Measurements from ENCODE around the gene MYO16.
"Not testable (repeated sequence)": the region's sequence is repeated elsewhere in the genome, so short reads cannot be mapped to it uniquely, and the experiment has no call there.

The MYO16 gene

DNA sequence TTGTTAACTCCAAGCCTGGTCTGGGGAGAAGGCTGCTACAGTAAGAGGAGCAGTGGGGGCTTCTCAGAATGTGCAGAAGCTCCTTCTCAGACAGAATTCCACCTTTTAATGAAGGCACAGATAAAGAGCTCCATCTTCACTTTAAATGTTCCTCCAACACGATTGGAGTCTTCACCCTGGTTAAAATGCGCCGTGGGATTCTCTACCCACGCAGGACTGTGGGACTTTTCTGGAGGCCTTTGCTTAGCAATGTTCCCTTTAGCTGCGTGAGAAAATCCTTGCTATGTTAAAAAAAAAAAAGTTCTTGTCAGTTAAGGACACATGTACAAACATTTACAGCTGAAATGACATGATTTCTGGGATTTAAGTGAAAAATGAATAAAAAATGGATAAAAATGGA lies 546.3 kb downstream of the MYO16 start:
- DNase-seq (ENCODE audit: low read depth in 4 of 4, low spot score in 1 of 4) = no peak

DNA sequence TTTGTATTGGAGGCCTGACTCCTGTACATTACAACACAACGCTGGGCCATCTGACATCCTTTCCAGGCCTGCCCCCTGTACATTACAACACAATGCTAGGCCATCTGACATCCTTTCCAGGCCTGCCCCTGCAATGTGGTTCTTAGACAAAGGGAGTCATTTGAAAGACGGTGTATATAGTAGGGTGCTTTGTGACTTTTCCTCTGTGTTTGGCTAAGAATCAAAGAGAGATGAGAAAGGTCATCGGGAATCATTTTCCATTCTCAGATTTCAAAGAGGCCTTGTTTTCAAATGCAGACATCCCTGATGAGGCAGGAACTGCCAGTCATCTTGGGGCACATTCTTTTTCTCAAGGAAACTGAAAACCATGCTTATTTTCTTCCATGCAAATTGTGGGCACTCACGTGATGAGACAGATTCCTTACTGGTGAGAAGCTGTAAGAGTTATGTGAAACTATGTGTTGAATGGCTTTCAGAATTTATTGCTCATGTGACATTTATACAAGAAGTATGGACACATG lies 551.6 kb downstream of the MYO16 start:
- no peak for DNase-seq (ENCODE audit: low read depth in 4 of 4, low spot score in 1 of 4)

DNA sequence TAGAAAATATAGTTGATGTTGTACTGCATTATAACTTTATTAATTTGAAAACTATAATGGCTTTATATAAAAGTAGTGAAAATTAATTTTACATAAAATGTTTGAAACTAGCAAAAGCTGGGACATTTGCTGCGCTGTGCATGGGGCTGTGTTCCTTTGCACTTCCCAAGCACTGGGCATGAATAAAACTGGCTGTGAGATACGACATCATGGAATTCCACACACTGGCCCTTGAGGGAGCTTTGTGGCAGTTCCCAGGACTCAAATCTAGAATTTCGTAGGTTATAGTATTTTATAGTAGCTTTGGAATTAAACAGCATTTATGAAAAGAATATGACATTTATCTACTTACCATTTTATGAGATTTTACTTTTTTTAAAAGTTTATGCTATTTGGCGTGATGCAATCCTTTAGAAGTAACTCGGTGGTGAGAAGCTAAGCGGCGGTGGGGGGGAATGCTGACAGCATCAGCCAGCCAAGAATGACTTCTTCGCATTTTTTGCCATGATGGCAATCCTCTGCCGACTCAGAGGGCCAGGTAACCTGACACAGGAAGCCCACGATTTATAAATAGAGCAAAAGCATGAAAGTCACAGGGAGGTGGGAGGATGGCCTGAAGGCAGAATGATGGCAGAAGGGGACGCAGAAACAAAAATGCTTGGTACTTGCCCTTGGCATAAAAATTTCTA lies 553.5 kb downstream of the MYO16 start:
- no peak for DNase-seq (ENCODE audit: low read depth in 4 of 4, low spot score in 1 of 4)

DNA sequence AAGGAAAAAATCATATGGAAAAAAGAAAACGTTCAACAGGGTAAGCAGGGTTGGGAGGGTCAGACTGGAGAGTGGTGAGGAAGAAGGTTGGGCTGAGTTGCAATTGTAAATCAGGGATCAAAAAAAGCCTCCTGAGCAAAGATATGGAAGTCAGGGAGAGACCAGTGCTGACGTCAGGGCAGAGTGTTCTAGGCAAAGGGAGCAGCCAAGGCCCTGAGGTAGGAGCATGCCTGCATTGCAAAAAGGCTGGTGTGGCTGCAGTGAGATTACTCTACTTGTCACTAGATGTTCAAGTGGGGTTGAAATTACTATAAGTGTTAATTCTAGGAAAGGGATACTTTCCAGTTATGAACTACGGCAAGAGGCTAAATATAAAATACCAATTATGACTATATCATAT lies 562.0 kb downstream of the MYO16 start:
- DNase-seq (ENCODE audit: low read depth in 4 of 4, low spot score in 1 of 4) = no peak

DNA sequence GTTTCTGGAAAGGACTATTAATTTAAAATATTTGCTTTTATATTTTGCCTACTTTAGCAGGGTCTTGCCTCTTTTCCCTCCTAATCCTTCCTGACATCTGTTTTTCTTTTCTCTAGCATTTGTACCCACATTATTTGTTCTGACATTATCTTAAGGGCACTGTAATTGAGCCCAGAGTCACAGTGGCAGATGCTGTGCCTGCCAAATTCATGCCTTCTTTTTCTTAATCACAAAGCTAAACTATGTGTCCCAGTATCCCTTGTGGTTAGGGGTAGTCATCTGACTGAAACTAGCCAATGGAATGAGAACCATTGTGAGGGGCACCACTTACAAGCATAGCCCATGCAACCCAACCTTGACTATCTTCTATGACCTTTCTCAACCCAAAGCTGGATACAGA lies 562.9 kb downstream of the MYO16 start:
- DNase-seq (ENCODE audit: low read depth in 4 of 4, low spot score in 1 of 4) = no peak

DNA sequence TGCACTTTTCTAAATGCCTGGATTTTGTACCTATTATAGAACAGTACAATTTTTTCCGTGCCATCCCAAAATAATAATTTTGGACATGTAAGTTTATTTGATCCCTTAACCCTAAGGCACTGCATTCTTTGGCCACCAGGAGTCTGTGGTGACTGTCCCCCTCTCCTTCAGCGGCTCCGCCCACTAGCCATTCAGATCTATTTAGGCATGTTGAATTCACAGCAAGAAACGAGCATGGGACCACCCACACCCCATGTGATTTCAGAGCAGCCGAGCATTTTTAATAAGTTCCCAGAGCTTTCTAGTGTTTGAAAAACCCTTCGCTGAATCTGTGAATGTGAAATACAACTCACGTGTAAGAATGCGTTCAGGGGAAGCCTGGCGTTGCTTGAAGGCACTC lies 567.5 kb downstream of the MYO16 start:
- no peak for DNase-seq (ENCODE audit: low read depth in 4 of 4, low spot score in 1 of 4)

DNA sequence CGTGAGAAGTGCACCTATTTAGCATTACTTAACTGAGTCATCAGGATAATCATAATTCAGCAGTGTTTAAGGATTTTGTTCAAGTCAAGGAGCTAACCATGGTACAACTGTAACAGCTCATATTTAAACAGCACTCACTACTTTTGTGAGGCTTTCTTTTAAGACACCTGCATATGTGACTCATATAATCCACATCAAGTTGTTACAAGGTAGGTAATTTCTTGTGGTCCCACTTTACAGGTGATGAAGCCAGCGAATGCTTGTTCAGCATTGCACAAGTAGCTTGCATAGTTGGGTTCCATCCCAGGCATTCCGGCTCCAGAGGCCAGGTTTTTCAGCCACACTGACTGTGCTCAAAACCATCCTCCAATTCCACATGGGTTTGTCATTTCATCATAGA lies 569.2 kb downstream of the MYO16 start:
- no peak for DNase-seq (ENCODE audit: low read depth in 4 of 4, low spot score in 1 of 4)

DNA sequence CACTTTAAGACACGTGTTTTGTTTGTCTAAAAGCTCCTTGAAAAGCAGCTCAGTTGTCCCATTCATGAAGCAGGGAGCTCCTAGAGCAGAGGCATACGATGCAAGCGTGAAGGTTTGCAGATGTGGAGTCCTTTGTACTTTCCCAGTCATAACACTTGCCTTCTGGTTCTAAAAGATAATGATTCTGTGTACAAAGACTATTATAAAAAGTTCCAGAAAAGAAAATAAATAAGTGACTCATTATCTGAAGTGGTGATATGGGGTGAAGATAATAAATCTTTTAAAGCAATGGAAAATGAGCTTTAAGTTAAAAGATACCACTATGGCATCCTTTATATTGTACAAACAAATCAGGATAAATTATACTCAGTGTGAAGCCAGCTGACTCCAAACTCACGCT lies 569.9 kb downstream of the MYO16 start:
- no peak for DNase-seq (ENCODE audit: low read depth in 4 of 4, low spot score in 1 of 4)

DNA sequence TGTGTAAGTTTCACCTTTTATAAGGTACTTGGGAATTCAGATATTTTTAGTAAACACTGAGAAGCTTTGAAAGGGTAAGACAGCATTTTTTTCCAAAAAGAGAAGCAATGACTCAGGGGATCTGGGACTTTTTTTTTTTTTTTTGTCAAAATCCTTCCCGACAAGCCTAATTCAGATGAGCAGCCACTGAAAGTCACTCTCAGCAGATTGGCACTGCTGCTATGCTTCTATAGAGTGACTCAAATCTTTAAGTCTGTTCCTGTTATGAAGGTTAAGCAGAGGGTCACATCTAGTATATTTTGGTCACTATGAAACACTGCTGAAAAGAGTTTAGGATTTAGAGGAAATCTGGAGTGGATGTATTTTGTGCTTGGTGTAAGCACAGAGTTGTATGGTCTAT lies 571.1 kb downstream of the MYO16 start:
- DNase-seq (ENCODE audit: low read depth in 4 of 4, low spot score in 1 of 4) = no peak

DNA sequence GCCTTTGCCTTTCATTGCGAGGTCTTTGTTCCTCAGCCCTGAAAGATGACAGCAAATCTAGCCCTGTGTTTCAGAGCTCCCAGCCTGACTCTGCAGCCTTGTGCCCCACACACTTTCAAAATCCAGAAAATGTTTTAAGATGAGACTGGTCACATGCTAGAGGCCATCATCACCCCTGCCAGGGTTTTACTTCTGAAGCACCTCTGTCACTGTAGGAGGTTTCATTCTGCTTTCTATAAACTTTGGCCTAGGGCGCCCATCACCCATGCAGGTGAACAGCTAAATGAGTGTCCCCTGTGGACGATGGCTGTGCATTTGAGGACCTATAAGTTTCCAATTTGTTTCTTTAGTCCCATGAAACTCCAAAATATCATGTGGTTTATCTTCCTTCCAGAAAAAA lies 574.2 kb downstream of the MYO16 start:
- DNase-seq (ENCODE audit: low read depth in 4 of 4, low spot score in 1 of 4) = no peak

DNA sequence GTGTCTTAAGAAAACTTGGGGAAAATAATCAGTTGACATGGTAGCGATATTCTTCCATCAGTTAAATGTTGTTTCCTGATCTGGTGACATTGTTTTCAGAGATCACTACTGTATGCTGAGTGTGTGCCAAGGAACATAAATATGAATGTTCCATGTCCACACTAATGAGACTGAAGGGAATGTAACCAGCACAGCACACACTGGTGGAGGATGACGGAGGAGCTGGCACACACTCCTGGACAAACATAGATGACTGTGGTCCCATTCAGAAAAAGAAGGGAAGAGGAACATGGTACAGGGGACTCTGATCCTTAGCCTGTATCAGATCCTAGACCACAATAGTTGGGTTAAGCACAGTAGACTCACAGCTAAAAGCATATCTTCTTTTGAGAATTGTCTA lies 574.8 kb downstream of the MYO16 start:
- no peak for DNase-seq (ENCODE audit: low read depth in 4 of 4, low spot score in 1 of 4)

DNA sequence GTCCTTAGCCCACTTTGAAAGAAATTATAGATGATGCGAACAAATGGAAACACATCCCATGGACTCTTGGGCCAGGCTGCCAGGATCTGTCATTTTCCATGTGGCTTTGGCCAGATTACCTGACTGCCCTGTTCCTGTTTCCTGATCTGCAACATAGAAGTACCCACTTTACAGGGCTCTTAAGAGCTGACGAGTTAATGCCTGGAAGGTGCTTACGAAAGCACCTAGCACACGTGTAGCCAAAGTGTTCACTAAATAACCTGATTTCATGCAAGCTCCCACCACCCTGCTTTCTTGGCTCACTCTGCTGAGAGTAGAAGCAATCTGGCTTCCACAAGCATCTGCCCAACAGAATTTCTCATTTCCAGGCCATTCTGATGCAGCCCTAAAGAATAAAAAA lies 575.2 kb downstream of the MYO16 start:
- no peak for DNase-seq (ENCODE audit: low read depth in 4 of 4, low spot score in 1 of 4)

DNA sequence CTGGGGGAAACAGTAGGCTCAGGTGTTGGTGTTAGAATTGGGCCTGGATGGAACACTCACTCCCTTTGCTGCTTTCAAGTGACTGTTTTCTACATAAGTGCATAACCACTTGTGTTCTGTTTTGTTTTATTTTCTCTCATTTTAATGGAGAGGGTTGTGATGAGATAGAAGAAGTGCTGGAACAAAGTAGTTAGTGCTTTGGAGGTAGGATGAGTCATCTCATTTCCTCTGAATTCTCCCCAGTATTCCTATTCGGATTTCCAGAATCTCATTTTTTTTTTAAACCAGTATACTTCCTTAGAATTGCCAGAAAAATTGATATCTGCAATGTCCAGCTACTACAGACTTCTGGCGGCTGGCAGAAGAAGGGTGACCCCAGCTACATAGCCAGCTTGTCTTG lies 575.9 kb downstream of the MYO16 start:
- DNase-seq (ENCODE audit: low read depth in 4 of 4, low spot score in 1 of 4) = no peak

DNA sequence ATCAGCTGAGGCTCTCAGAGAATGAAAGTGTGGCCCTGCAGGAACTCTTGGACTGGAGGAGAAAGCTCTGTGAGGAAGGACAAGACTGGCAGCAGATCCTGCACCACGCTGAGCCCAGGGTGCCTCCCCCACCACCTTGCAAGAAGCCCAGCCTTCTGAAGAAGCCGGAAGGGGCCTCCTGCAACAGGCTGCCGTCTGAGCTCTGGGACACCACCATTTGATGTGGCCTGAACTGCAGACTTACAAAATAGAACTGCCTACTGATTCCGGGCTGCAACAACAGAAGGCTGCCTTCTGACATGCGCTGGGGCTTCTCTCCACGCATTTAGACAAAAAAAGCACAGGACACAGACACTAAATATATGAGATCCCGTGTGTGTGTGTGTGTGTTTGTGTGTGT lies 577.2 kb downstream of the MYO16 start:
- DNase-seq (ENCODE audit: low read depth in 4 of 4, low spot score in 1 of 4) = no peak

DNA sequence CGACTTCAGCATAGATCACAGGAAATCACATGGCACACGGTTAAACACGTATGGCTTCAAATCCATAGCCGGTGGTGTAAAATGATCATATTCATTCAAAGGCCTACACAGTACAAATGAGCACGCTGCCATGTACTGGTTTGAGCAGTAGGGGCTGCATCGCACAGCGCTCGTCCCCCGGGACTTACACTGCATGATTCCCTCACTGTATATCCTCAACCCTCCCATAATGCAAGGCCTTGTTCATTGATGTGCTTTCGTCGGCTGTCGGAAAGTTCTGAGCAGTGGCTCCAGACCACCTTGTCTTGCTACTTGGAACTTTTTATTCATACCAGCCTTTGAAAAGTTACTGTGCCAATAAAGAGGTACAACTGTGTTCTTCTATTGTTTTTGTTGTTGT lies 578.2 kb downstream of the MYO16 start:
- DNase-seq (ENCODE audit: low read depth in 4 of 4, low spot score in 1 of 4) = no peak

DNA sequence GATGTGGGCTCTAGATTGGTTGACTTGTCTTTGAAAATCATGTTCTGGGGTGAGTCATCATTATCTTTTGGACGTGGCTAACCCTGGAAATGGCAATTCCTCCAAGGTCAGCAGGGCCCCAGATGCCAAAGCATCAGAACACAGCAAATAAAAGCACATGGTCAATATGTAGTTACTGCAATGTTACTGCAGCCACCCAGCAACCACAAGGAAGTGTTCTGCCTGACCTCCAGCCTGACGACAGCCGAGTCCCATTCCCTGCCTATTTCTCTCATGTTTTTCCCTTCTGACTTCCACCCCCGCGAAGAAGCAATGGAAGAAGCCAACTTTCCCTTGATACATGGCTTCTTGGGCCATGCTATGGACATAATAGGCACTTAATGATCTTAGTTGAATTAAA lies 579.1 kb downstream of the MYO16 start:
- no peak for DNase-seq (ENCODE audit: low read depth in 4 of 4, low spot score in 1 of 4)

DNA sequence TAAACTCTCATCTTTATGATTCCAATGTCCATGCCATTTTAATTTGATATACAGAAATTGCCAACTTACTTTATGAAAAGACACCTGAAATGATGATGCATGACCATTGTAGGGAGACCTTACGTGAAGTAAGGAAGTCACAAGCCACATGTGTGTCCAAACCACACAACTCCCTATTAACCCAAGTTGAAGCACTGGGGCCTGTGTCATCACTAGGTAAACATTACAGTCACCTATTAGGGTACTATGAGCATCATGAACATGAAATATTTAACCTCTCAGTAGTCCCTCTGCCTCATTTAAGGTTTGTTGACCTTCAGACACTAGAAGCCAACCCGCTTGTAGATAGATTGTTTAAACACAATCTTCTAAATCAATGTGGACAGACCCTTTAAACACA lies 580.1 kb downstream of the MYO16 start:
- no peak for DNase-seq (ENCODE audit: low read depth in 4 of 4, low spot score in 1 of 4)

DNA sequence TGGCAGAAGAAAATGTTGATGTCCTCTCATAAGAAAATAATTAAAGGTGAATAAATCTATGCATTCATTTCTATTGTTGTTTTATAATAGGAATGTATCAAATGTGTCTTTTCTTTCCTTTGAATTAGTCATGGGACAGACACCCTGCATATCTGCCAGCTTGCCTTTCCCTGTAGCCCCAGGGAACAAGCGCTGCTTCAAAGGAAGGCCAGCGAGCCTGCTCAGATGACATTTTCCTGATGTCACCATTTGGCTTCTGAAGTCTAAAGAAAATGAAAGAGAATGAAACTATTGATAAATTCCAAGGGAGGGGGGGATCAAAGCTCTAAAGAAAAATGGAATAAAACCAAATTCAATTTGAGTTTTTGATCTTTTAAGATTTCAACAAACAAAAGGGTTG lies 582.2 kb downstream of the MYO16 start:
- no peak for DNase-seq (ENCODE audit: low read depth in 4 of 4, low spot score in 1 of 4)

DNA sequence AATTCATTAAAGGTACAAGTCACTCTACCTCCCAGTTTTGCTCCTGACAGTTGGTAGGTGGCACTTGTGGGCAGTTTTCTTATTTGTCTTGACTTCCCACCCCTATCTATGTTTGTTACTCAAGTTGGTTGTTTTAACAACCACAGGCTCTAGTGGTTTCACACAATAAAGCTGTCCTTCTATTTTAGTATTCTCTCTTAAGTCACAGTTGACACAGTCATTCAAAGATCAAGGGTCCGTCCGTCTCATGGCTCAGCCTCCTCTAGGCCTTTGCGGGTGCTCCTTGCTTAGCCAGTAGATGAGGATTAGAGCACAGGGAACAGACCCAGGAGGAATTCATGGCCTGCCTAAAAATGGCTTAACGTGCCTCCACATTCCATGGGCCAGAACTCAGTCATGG lies 583.2 kb downstream of the MYO16 start:
- DNase-seq (ENCODE audit: low read depth in 4 of 4, low spot score in 1 of 4) = no peak

DNA sequence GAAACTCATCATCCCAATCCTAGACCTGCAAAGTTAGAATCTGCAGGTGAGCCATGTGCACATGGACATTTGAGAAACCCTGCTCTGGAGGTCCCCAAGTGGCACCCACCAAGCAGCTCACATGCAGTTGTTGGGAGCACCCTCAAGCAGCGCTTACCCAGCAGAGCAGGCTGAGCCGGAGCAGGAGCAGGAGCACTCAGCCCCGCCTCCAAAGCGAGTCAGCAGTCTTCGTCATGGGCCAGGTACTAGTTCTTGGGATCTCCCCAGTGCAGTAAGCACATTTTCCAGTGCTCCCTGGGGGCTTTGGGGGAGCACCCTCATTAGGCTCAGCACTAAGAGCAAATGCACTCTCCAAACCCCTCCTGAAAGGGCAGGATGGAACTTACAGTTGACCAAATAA lies 584.3 kb downstream of the MYO16 start:
- DNase-seq (ENCODE audit: low read depth in 4 of 4, low spot score in 1 of 4) = no peak

DNA sequence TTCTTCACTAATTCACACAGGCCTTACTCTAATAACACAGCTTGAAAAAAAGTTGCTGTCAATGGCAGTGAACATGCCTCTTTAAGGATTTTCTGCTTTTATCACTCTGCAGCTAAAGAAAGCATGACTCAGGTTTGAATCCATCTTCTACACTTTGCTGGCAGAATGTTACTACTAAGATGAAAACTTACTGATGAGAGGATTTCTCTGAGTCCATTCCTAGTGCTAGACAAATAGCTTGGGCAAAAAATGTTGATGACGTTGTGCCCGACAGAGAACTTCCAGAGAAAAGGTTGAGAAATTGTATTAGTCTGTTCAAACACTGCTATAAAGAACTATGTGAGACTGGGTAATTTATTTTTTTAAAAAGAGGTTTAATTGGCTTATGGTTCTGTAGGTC lies 585.0 kb downstream of the MYO16 start:
- DNase-seq (ENCODE audit: low read depth in 4 of 4, low spot score in 1 of 4) = no peak

DNA sequence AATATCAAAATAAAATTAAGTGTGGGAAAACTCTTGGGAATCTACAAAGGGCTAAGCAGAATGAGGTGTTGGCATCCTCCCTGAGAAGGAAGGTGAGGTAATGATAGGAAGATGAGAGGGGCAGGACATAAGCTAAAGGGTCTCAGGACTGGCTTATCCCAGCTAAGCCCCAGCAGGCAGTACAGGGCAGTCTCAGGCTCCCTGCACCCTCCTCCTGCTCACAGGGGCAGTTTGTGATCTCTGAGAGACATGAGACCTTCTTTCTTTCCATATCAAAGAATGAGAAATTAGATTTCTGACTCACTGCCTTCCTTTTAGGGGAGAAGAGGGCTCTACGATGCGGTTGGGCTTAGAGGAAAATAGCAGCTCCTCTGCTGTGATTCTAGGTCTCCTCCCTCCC lies 586.0 kb downstream of the MYO16 start:
- no peak for DNase-seq (ENCODE audit: low read depth in 4 of 4, low spot score in 1 of 4)

DNA sequence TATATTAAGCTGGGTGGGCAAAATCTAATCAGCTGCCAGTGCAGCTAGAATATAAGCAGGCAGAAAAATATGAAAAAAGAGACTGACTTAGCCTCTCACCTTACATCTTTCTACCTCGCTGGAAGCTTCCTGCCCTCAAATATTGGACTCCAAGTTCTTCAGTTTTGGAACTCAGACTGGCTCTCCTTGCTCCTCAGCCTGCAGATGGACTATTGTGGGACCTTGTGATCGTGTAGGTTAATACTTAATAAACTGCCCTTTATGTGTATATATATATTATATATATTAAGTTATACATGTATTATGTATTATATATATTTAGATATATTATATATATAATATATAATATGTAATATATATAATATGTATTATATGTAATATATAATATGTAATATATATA lies 588.1 kb downstream of the MYO16 start:
- not testable (repeated sequence) for DNase-seq (ENCODE audit: low read depth in 4 of 4, low spot score in 1 of 4)

DNA sequence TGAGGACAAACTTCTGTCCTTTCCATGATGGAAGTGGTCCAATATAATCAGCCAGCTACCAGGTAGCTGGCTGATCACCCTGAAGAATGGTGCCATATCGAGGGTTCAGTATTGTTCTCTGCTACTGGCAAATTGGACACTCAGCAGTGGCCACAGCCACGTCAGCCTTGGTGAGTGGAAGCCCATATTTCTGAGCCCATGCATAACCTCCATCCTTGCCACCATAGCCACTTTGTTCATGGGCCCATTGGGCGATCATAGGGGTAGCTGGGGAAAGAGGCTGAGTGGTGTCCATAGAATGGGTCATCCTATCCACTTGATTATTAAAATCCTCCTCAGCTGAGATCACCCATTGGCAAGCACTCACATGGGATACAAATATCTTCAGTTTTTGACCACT lies 591.2 kb downstream of the MYO16 start:
- DNase-seq (ENCODE audit: low read depth in 4 of 4, low spot score in 1 of 4) = no peak
